Measurements from ENCODE around the gene TRABD. TPM values are rescaled to one million over a fixed set of nuclear protein-coding genes. Genes with fewer than 3 reads are reported as not detected.
"Not testable (repeated sequence)": the region's sequence is repeated elsewhere in the genome, so short reads cannot be mapped to it uniquely, and the experiment has no call there.

Gene TRABD
- total RNA-seq, 1 experiment from 2014 or later = 83.5 TPM

GRCh38 chr22:50197856-50198623, 12.3 kb downstream of the TRABD start:
- no peak for DNase-seq (ENCODE audit: low spot score)
- in situ Hi-C loops (cut with HindIII; ENCODE audit: low sequenced_read_pairs) = no loop called here

DNA sequence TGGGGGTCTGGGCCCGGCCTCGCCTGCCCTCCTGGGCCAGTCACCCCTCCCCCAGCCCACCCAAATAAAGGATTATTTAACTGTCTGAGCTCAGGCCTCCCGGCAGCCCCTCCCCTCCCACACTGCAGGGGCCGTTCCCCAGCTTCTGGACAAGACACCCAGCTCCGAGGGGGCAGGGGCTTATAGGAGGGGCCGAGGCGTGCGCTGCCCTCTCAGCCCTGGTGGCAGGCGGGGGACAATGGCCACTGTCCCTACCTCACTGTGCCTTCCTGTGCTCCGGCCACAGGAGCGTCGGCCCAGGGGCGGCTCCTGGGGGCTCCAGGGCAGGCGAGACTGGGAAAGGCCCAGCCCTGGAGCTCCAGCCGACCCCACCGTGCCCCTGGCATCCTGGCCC, 12.9 kb downstream of the TRABD start:
- DNase-seq (ENCODE audit: low spot score) = no peak

GRCh38 chr22:50199251-50199721, 13.6 kb downstream of the TRABD start:
- in situ Hi-C loops (cut with HindIII; ENCODE audit: low sequenced_read_pairs) = no loop called here
- peak; percentile 88 for DNase-seq (ENCODE audit: low spot score)

More for the DNA sequence above, 12.9 kb downstream of the TRABD start:
- in situ Hi-C loops (cut with HindIII; ENCODE audit: low sequenced_read_pairs) = no loop called here

DNA sequence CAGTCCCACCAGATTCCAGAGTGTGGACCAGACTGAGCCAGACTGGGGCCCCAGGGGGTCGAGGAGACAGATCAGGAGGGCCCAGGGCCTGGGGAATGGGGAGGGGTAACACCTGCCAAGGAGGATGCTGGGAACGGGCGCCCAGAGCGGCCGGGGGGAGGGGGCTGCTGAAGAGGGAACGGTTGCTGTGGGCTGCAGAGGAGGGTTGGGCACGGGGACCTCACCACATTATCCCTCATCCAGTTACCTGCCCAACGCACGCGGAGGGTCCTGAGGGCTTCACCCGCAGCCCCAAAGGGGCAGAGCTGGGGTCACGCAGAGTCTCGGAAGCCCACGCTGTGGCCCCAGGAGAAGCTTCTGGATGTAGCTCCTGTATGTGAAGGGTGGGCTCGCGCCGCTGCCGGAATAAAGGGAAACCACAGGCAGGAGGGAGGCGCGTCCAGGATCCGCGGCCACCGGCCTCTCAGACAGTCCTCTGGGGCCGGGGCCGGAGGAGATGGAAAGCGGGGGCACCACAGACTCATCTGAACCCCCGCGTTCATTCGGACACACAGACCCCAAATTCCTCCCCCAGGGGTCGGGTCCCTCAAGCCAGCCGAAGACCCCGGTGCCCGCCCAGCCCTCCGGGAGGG, 14.2 kb downstream of the TRABD start:
- in situ Hi-C loops (cut with HindIII; ENCODE audit: low sequenced_read_pairs) = no loop called here
- DNase-seq (ENCODE audit: low spot score) = no peak

DNA sequence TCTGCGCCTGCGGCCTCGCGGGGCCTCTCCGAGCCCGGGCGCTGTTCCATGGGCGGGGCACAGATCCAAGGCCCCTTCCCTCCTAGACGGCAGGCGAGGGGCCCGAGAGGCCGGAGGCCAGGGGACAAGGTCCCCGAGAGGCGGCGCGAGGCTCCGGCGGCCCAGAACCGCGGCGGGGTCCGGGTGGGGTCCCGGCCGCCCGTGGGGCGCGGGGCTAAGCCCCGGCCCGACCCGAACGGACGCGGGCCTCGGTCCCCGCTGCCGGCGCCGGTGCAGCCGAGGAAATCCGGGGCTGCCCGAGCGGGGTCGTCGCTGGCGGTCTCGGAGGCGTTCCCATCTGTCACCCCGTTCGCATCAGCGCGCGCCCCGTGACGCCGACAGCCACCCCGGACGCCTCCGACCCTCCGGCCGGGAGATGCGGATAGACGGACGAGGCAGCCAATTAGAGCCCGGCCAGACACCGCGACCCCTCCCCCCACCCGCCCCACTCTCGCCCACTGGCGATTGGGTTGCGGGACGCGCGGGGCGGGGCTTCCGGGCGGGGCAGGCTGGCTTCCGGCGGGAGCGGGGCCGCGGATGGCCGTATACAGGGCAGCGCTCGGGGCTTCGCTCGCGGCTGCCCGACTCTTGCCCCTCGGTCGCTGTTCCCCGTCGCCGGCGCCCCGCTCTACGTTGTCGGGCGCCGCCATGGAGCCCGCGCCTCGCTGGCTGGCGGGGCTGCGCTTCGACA, 14.9 kb downstream of the TRABD start, which contains the start of gene SELENOO:
Gene SELENOO (plus strand): TSS at position 551 of the 730 bp plus-strand sequence. CDS start 26 bp downstream, at position 577.
- peak; percentile 91 for DNase-seq (ENCODE audit: low spot score)
- in situ Hi-C loops (cut with HindIII; ENCODE audit: low sequenced_read_pairs) = no loop called here

DNA sequence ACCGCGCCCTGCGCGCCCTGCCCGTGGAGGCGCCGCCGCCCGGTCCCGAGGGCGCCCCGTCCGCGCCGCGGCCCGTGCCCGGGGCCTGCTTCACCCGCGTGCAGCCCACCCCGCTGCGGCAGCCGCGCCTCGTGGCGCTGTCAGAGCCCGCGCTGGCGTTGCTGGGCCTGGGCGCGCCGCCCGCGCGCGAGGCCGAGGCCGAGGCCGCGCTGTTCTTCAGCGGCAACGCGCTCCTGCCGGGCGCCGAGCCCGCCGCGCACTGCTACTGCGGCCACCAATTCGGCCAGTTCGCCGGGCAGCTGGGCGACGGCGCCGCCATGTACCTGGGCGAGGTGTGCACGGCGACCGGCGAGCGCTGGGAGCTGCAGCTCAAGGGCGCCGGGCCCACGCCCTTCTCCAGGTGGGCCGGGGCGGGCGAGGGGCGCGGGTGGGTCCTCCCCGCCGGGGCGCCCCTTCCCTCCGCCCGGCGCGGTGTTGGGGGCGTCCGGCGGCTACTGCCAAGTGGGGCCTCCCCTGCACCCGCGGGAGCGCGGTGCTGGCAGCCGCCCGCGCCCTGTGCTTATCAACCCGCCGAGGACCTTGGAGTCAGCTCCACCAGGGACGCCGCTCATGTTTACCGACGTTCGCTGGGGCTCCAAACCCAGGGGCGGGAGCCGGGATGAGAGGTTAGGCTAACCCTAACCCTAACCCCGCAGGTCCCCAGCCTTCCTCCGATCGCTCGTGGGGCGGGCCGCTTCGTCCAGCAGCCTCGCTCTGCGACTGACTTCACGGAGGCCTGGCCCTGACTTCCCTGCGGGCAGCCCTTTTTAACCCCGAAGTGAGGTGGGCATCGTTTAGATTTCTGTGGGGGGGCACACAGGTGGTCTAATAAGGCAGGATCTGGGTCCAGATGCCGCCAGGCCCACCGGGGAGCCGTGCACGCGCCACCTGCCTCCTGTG, 15.7 kb downstream of the TRABD start:
- in situ Hi-C loops (cut with HindIII; ENCODE audit: low sequenced_read_pairs) = no loop called here
- DNase-seq (ENCODE audit: low spot score) = no peak

- no peak for DNase-seq (ENCODE audit: low spot score)
- in situ Hi-C loops (cut with HindIII; ENCODE audit: low sequenced_read_pairs) = no loop called here
These were observed 16.5 kb downstream of the TRABD start for GRCh38 chr22:50202130-50202666.

- in situ Hi-C loops (cut with HindIII; ENCODE audit: low sequenced_read_pairs) = no loop called here
- DNase-seq (ENCODE audit: low spot score) = no peak
These were observed 17.6 kb downstream of the TRABD start for GRCh38 chr22:50203288-50203687.

- no peak for DNase-seq (ENCODE audit: low spot score)
- in situ Hi-C loops (cut with HindIII; ENCODE audit: low sequenced_read_pairs) = no loop called here
These were observed 18.9 kb downstream of the TRABD start for GRCh38 chr22:50204571-50204970.

- in situ Hi-C loops (cut with HindIII; ENCODE audit: low sequenced_read_pairs); DNase-seq (ENCODE audit: low spot score): not testable (repeated sequence)
These were observed 19.3 kb downstream of the TRABD start for GRCh38 chr22:50204998-50205397.

GRCh38 chr22:50205781-50206569, 20.3 kb downstream of the TRABD start:
- in situ Hi-C loops (cut with HindIII; ENCODE audit: low sequenced_read_pairs) = no loop called here
- DNase-seq (ENCODE audit: low spot score) = no peak

- DNase-seq (ENCODE audit: low spot score) = peak; percentile 55
- in situ Hi-C loops (cut with HindIII; ENCODE audit: low sequenced_read_pairs) = no loop called here
These were observed 20.9 kb downstream of the TRABD start for GRCh38 chr22:50206599-50206998.

- peak; percentile 7 for DNase-seq (ENCODE audit: low spot score)
- in situ Hi-C loops (cut with HindIII; ENCODE audit: low sequenced_read_pairs) = no loop called here
These were observed 21.8 kb downstream of the TRABD start for GRCh38 chr22:50207383-50208140.

DNA sequence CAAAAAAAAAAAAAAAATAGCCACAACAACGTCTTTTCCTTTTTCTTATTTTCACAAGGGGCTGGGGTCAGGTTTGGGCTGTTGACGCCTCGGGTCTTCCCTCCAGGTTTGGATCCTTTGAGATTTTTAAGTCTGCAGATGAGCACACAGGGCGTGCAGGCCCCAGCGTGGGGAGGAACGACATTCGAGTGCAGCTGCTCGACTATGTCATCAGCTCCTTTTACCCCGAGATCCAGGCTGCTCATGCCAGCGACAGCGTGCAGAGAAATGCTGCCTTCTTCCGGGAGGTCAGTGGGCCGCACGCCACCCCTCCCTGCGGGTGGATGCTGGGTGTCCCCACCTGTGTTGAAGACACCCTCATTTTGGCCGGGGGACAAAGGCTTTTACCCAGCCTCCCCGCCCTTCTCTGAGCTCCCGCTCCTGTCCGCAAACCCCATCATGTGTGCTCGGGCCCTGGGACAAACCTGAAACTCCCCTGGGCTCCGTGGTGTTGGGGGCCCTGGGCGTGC, 22.8 kb downstream of the TRABD start:
- in situ Hi-C loops (cut with HindIII; ENCODE audit: low sequenced_read_pairs) = no loop called here

GRCh38 chr22:50208939-50209892, 23.5 kb downstream of the TRABD start:
- in situ Hi-C loops (cut with HindIII; ENCODE audit: low sequenced_read_pairs) = no loop called here

More for the DNA sequence above, 22.8 kb downstream of the TRABD start:
- DNase-seq (ENCODE audit: low spot score) = peak; percentile 36

GRCh38 chr22:50209893-50210292, 24.2 kb downstream of the TRABD start:
- peak; percentile 87 for DNase-seq (ENCODE audit: low spot score)
- in situ Hi-C loops (cut with HindIII; ENCODE audit: low sequenced_read_pairs) = no loop called here

More at GRCh38 chr22:50208939-50209892, 23.5 kb downstream of the TRABD start:
- peak; percentile 27 for DNase-seq (ENCODE audit: low spot score)

Data from G401 (cell line).